WTC11 (cell line): ENCODE results near the gene SETD3.

Experiments used
- AFF4 ChIP-seq: sonication (generic); formaldehyde crosslinking; IDR thresholded peaks from 2 replicates; pipeline ENCODE4 v1.8.1; 2023; ENCODE audit warnings: mild to moderate bottlenecking, missing genetic modification reagents, borderline replicate concordance
- ATF3 ChIP-seq: sonication (generic); formaldehyde crosslinking; conservative IDR thresholded peaks from 2 replicates; pipeline ENCODE4 v1.8.1; 2022; ENCODE audit warnings: mild to moderate bottlenecking, missing genetic modification reagents
- CREB1 ChIP-seq: sonication (generic); formaldehyde crosslinking; IDR thresholded peaks from 2 replicates; pipeline ENCODE4 v1.8.0; 2023; ENCODE audit warnings: mild to moderate bottlenecking, missing genetic modification reagents
- CTCF ChIP-seq: fragments of 200-600 bp; IDR thresholded peaks from 2 replicates; pipeline ENCODE4 v1.8.0; 2022; ENCODE audit warnings: antibody characterized with exemption
- E2F5 ChIP-seq: sonication (generic); formaldehyde crosslinking; IDR thresholded peaks from 2 replicates; pipeline ENCODE4 v1.8.1; 2022; ENCODE audit warnings: mild to moderate bottlenecking, moderate library complexity, missing genetic modification reagents
- MAX ChIP-seq: sonication (generic); formaldehyde crosslinking; IDR thresholded peaks from 2 replicates; pipeline ENCODE4 v1.8.0; 2022; ENCODE audit warnings: mild to moderate bottlenecking, missing genetic modification reagents
- TEAD4 ChIP-seq: sonication (generic); formaldehyde crosslinking; IDR thresholded peaks from 2 replicates; pipeline ENCODE4 v1.8.0; 2022; ENCODE audit warnings: mild to moderate bottlenecking, missing genetic modification reagents
- USF2 ChIP-seq: sonication (generic); formaldehyde crosslinking; IDR thresholded peaks from 2 replicates; pipeline ENCODE4 v1.8.1; 2023; ENCODE audit warnings: mild to moderate bottlenecking, missing genetic modification reagents, moderate library complexity
- ZNF232 ChIP-seq: sonication (generic); formaldehyde crosslinking; IDR thresholded peaks from 2 replicates; pipeline ENCODE4 v1.8.0; 2022; ENCODE audit warnings: mild to moderate bottlenecking, missing genetic modification reagents
- ZNF416 ChIP-seq: fragments of 250-450 bp; sonication (Bioruptor Pico); IDR thresholded peaks from 2 replicates; pipeline ENCODE4 v1.9.0; 2021; ENCODE audit warnings: mild to moderate bottlenecking, inconsistent platforms

- TF ChIP-seq TEAD4 (CRISPR knock-in tag), result no peak
- TF ChIP-seq CTCF, result no peak
- no peak for TF ChIP-seq AFF4 (CRISPR knock-in tag)
- no peak for TF ChIP-seq ATF3 (CRISPR knock-in tag)
- TF ChIP-seq MAX (CRISPR knock-in tag), result no peak
- TF ChIP-seq E2F5 (CRISPR knock-in tag), result no peak
- TF ChIP-seq ZNF416 (CRISPR knock-in tag), result no peak
- no peak for TF ChIP-seq USF2 (CRISPR knock-in tag)
- no peak for TF ChIP-seq CREB1
- TF ChIP-seq ZNF232 (CRISPR knock-in tag), result no peak
Measured at GRCh38 chr14:99425272-99425681, 55.4 kb downstream of the SETD3 start.
